Endothelial cell of umbilical vein (primary cell): ENCODE results near the gene WDR76. TPM values are rescaled to one million over a fixed set of nuclear protein-coding genes. Genes with fewer than 3 reads are reported as not detected.

Experiments
- BruUV-seq: library from RNA; stranded (reverse); fragments of 400-500 nt; replicated peaks from 2 replicates; lab custom pipeline; 2021; lab: Mats Ljungman, UMichigan
- CTCF ChIA-PET: fragments of 300-600, 350-600 bp; sonication (Branson Sonifier 250); formaldehyde crosslinking; loops from one replicate; lab custom pipeline; 2021; ENCODE audit warnings: antibody characterized with exemption, inconsistent platforms; lab: Charles Lee
- POLR2A ChIA-PET: fragments of 300-600, 350-600 bp; sonication (Branson Sonifier 250); formaldehyde crosslinking; loops from one replicate; lab custom pipeline; 2021; ENCODE audit warnings: antibody characterized with exemption, inconsistent platforms; lab: Charles Lee
- DNase-seq: peaks from one replicate; pipeline ENCODE4 v3.0.0-alpha.2; 2011; ENCODE audit warnings: low read depth, low spot score
- FAIRE-seq: peaks from 2 replicates; lab custom pipeline; 2011; peaks lifted over from hg19 to GRCh38; lab: Jason Lieb, UNC
- H2AFZ ChIP-seq: 2 replicates; pipeline ENCODE4 v1.6.0; 2012; ENCODE audit warnings: low read depth, low read length, control low read depth, inconsistent platforms
- H3K27ac ChIP-seq: 2 replicates; pipeline ENCODE4 v1.5.1; 2011; ENCODE audit warnings: low read depth, mild to moderate bottlenecking, control low read depth, low read length, moderate library complexity; ENCODE audit not compliant: insufficient read depth
- H3K27me3 ChIP-seq, 2 experiments: 2 replicates each; pipeline versions ENCODE4 v1.6.0 to v1.6.1; 2011; ENCODE audit warnings: low read length in 2 of 2, mixed read lengths in 1 of 2; ENCODE audit not compliant: control insufficient read depth in 2 of 2, insufficient read depth in 2 of 2
- H3K36me3 ChIP-seq, 2 experiments: 2 replicates in 1 of 2; 3 replicates in 1 of 2; pipeline ENCODE4 v1.5.1; 2011; ENCODE audit warnings: low read length in 2 of 2, mild to moderate bottlenecking in 1 of 2, moderate library complexity in 1 of 2; ENCODE audit not compliant: control insufficient read depth in 2 of 2, insufficient read depth in 2 of 2; ENCODE audit errors: extremely low read depth in 1 of 2
- H3K4me1 ChIP-seq: 3 replicates; pipeline ENCODE4 v1.5.1; 2011; ENCODE audit warnings: mild to moderate bottlenecking, low read length; ENCODE audit not compliant: control insufficient read depth, insufficient read depth; ENCODE audit errors: extremely low read depth
- H3K4me2 ChIP-seq: 2 replicates; pipeline ENCODE4 v1.6.1; 2011; ENCODE audit warnings: low read length, control low read depth, mixed read lengths; ENCODE audit not compliant: insufficient read depth
- H3K4me3 ChIP-seq, 3 experiments: fragments of 200-600 bp in 1 of 3; sonication (generic), shearing (Covaris generic) in 1 of 3; replicated peaks in 1 of 3; 2 replicates each; pipeline ENCODE4 v1.5.1; 2011 to 2016; ENCODE audit warnings: control low read depth in 3 of 3, low read length in 3 of 3, mild to moderate bottlenecking in 2 of 3, inconsistent platforms in 1 of 3, low read depth in 1 of 3, moderate library complexity in 1 of 3; ENCODE audit not compliant: insufficient read depth in 1 of 3
- H3K79me2 ChIP-seq: 2 replicates; pipeline ENCODE4 v1.6.0; 2012; ENCODE audit warnings: low read length, inconsistent platforms; ENCODE audit not compliant: control insufficient read depth, insufficient read depth
- H3K9ac ChIP-seq: replicated peaks from 2 replicates; pipeline ENCODE3; 2011; ENCODE audit warnings: low read length, control low read depth; ENCODE audit not compliant: insufficient read depth; ENCODE audit errors: extremely low read depth
- H3K9me1 ChIP-seq: replicated peaks from 3 replicates; pipeline ENCODE4 v1.6.0; 2011; ENCODE audit warnings: mild to moderate bottlenecking, low read length; ENCODE audit not compliant: control insufficient read depth, insufficient read depth; ENCODE audit errors: extremely low read depth
- H3K9me3 ChIP-seq: replicated peaks from 2 replicates; pipeline ENCODE4 v1.5.1; 2012; ENCODE audit warnings: low read length, inconsistent platforms; ENCODE audit not compliant: control insufficient read depth, insufficient read depth
- H4K20me1 ChIP-seq: replicated peaks from 2 replicates; pipeline ENCODE3; 2011; ENCODE audit warnings: mild to moderate bottlenecking, low read length; ENCODE audit not compliant: control insufficient read depth, insufficient read depth; ENCODE audit errors: extremely low read depth
- CTCF ChIP-seq, 2 donors: IDR thresholded peaks; 1 replicate in 1 of 2; 2 replicates in 1 of 2; pipeline ENCODE4 v1.5.1; 2011; ENCODE audit warnings: low read length in 2 of 2, mild to moderate bottlenecking in 2 of 2, moderate library complexity in 2 of 2, control low read depth in 1 of 2, inconsistent platforms in 1 of 2, low read depth in 1 of 2; ENCODE audit not compliant: insufficient read depth in 1 of 2; ENCODE audit errors: extremely low read depth in 1 of 2
- JUN ChIP-seq: IDR thresholded peaks from 2 replicates; pipeline ENCODE4 v1.6.1; 2011; ENCODE audit warnings: borderline replicate concordance, low read depth; ENCODE audit not compliant: insufficient read length, insufficient read depth
- MYC ChIP-seq: IDR thresholded peaks from one replicate; pipeline ENCODE4 v1.6.1; 2011; ENCODE audit warnings: mild to moderate bottlenecking, low read depth, low read length
- dilution Hi-C: fragments of 300-500 bp; cut with MboI; formaldehyde crosslinking; loops from one replicate; pipeline ENCODE4 v1.15.0; 2019; ENCODE audit warnings: low sequenced_read_pairs; ENCODE audit not compliant: extremely low pct_ligation_motif_present
- intact Hi-C: fragments of 100-400 bp; cut with micrococcal nuclease; formaldehyde crosslinking; loops from one replicate; pipeline ENCODE4 v1.10.0; 2022
- polyA plus RNA-seq, 4 experiments: library from polyadenylated mRNA; depleted of rRNA in 3 of 4; stranded (reverse) in 3 of 4; unstranded in 1 of 4; fragments of >200 nt; gene quantifications; 2 replicates each; pipeline versions ENCODE4 v1.2.1 to v1.2.3, GENCODE V29; 2011 to 2012; ENCODE audit warnings: missing spikeins in 1 of 4
- total RNA-seq: library from RNA; stranded (reverse); gene quantifications from 2 replicates; pipeline ENCODE4 v1.2.3, GENCODE V29; 2021

Gene WDR76
- total and polyA plus RNA-seq, 2 donors (not counting 3 experiments of a cell fraction or from before 2014, with no cell fraction given): 3.1 to 25.2 TPM

- H2AFZ ChIP-seq: no peak overlapping the region
- intact Hi-C loops: loop anchor here (1.0 to 5.0 kb wide), 3 partner anchors 347 to 628 kb away; partner anchors contain the start of gene CTDSPL2
- H3K4me2 ChIP-seq: no peak overlapping the region
These were observed 45.7 kb downstream of the WDR76 start for GRCh38 chr15:43872416-43873020.

More at GRCh38 chr15:43872416-43873020, 45.7 kb downstream of the WDR76 start:
- Histone ChIP-seq H3K27me3 (no peaks in the 10 kb centered on the region), H3K36me3 (peaks cover 6 to 8% of the 10 kb centered on the region in 2 experiments), H3K4me1 (peaks cover 3% of the 10 kb centered on the region), H3K9me1 (no peaks in the 10 kb centered on the region), H4K20me1 (no peaks in the 10 kb centered on the region), H3K79me2 (no peaks in the 10 kb centered on the region), H3K9me3 (no peaks in the 10 kb centered on the region), H3K9ac (no peak overlapping the region), H3K4me3 (no peak overlapping the region), H3K27ac (no peak overlapping the region)
- dilution Hi-C loops: no loop called here
- DNase-seq (peak; percentile 70), FAIRE-seq (peak; percentile 91)
- ChIA-PET POLR2A (no interaction called here), CTCF (interaction anchor here (1.0 to 3.4 kb wide), 4 partner anchors 9 to 629 kb away, joined by 3 to 28 read pairs (median 4); partner anchors contain the start of gene CTDSPL2)
- TF ChIP-seq JUN: no peak
- TF ChIP-seq CTCF (IDR thresholded peaks at IDR 0.05; ENCODE audit: extremely low read depth in 1 of 2, insufficient read depth in 1 of 2, low read depth in 1 of 2, low read length in 2 of 2): peak; percentile 55 to 68
- no peak for TF ChIP-seq MYC
- no TSS peak for BruUV-seq
